ES-I3 (cell line): ENCODE results near the gene TSHZ1.

Experiments used
- H3K36me3 ChIP-seq: 2 replicates; pipeline ENCODE4 v1.6.1; 2013; ENCODE audit warnings: mild to moderate bottlenecking, low read length, control low read depth, moderate library complexity; ENCODE audit not compliant: insufficient read depth
- H3K4me1 ChIP-seq: 2 replicates; pipeline ENCODE4 v1.6.1; 2013; ENCODE audit warnings: mild to moderate bottlenecking, control low read depth, low read length; ENCODE audit not compliant: insufficient read depth
- H3K9ac ChIP-seq: 2 replicates; pipeline ENCODE4 v1.6.1; 2013; ENCODE audit warnings: low read depth, mild to moderate bottlenecking, low read length, moderate library complexity
- H3K9me3 ChIP-seq: 2 replicates; pipeline ENCODE4 v1.6.1; 2013; ENCODE audit warnings: mild to moderate bottlenecking, low read length, moderate library complexity; ENCODE audit not compliant: control insufficient read depth, insufficient read depth

TSHZ1 gene

GRCh38 chr18:75210274-75211001, at the start of gene TSHZ1:
Gene TSHZ1 (plus strand): TSS chr18:75210797. CDS start chr18:75211877, 1,080 bp downstream.
- H3K36me3 ChIP-seq: no peaks in the 10 kb centered on the region
- H3K9ac ChIP-seq: peak within 1 kb of the TSS; percentile 89
- H3K9me3 ChIP-seq: no peaks in the 10 kb centered on the region
- H3K4me1 ChIP-seq: peaks cover 9% of the 10 kb centered on the region

GRCh38 chr18:75161256-75162028, 49.2 kb upstream of the TSHZ1 start:
- Histone ChIP-seq H3K9ac (no peak overlapping the region), H3K4me1 (peaks cover 9% of the 10 kb centered on the region; the same call in 1 of the 2 replicates), H3K9me3 (no peaks in the 10 kb centered on the region), H3K36me3 (no peaks in the 10 kb centered on the region)

GRCh38 chr18:75162467-75162866, 48.1 kb upstream of the TSHZ1 start:
- Histone ChIP-seq H3K9me3 (no peaks in the 10 kb centered on the region), H3K9ac (no peak overlapping the region), H3K36me3 (no peaks in the 10 kb centered on the region), H3K4me1 (peaks cover 9% of the 10 kb centered on the region; the same call in 1 of the 2 replicates)

GRCh38 chr18:75162978-75163377, 47.6 kb upstream of the TSHZ1 start:
- Histone ChIP-seq H3K9me3 (no peaks in the 10 kb centered on the region), H3K4me1 (peaks cover 9% of the 10 kb centered on the region; the same call in 1 of the 2 replicates), H3K36me3 (no peaks in the 10 kb centered on the region), H3K9ac (no peak overlapping the region)

GRCh38 chr18:75163736-75164135, 46.9 kb upstream of the TSHZ1 start:
- Histone ChIP-seq H3K9me3 (no peaks in the 10 kb centered on the region), H3K9ac (no peak overlapping the region), H3K36me3 (no peaks in the 10 kb centered on the region), H3K4me1 (peaks cover 9% of the 10 kb centered on the region; the same call in 1 of the 2 replicates)

- no peak overlapping the region for H3K9ac ChIP-seq
- H3K9me3 ChIP-seq: no peaks in the 10 kb centered on the region
- peaks cover 7% of the 10 kb centered on the region; the same call in 1 of the 2 replicates for H3K4me1 ChIP-seq
- no peaks in the 10 kb centered on the region for H3K36me3 ChIP-seq
Measured at GRCh38 chr18:75164479-75164878, 46.1 kb upstream of the TSHZ1 start.

- Histone ChIP-seq H3K36me3 (no peaks in the 10 kb centered on the region), H3K9me3 (no peaks in the 10 kb centered on the region), H3K9ac (no peak overlapping the region), H3K4me1 (no peaks in the 10 kb centered on the region)
Measured at GRCh38 chr18:75165926-75166325, 44.7 kb upstream of the TSHZ1 start.

- H3K4me1 ChIP-seq: no peaks in the 10 kb centered on the region
- no peaks in the 10 kb centered on the region for H3K9me3 ChIP-seq
- no peak overlapping the region for H3K9ac ChIP-seq
- H3K36me3 ChIP-seq: no peaks in the 10 kb centered on the region
Measured at GRCh38 chr18:75167137-75167536, 43.5 kb upstream of the TSHZ1 start.

GRCh38 chr18:75167759-75168618, 42.6 kb upstream of the TSHZ1 start:
- Histone ChIP-seq H3K9me3 (no peaks in the 10 kb centered on the region), H3K9ac (no peak overlapping the region), H3K36me3 (no peaks in the 10 kb centered on the region), H3K4me1 (no peaks in the 10 kb centered on the region)

- H3K4me1 ChIP-seq: no peaks in the 10 kb centered on the region
- no peaks in the 10 kb centered on the region for H3K36me3 ChIP-seq
- H3K9me3 ChIP-seq: no peaks in the 10 kb centered on the region
- H3K9ac ChIP-seq: no peak overlapping the region
Measured at GRCh38 chr18:75168619-75169018, 42.0 kb upstream of the TSHZ1 start.

- no peaks in the 10 kb centered on the region for H3K36me3 ChIP-seq
- no peaks in the 10 kb centered on the region for H3K4me1 ChIP-seq
- no peak overlapping the region for H3K9ac ChIP-seq
- no peaks in the 10 kb centered on the region for H3K9me3 ChIP-seq
Measured at GRCh38 chr18:75169411-75169810, 41.2 kb upstream of the TSHZ1 start.

GRCh38 chr18:75170022-75170789, 40.4 kb upstream of the TSHZ1 start:
- Histone ChIP-seq H3K9ac (no peak overlapping the region), H3K4me1 (no peaks in the 10 kb centered on the region), H3K36me3 (no peaks in the 10 kb centered on the region), H3K9me3 (no peaks in the 10 kb centered on the region)

- Histone ChIP-seq H3K9me3 (no peaks in the 10 kb centered on the region), H3K9ac (no peak overlapping the region), H3K4me1 (no peaks in the 10 kb centered on the region), H3K36me3 (no peaks in the 10 kb centered on the region)
Measured at GRCh38 chr18:75170916-75171315, 39.7 kb upstream of the TSHZ1 start.
